WI38 (cell line): ENCODE results near the gene ADAMTS20.

Source experiments
- H3K4me3 ChIP-seq: 2 replicates; pipeline ENCODE4 v1.5.1; 2011; ENCODE audit warnings: low read depth, mild to moderate bottlenecking, control low read depth, low read length
- TF ChIP-seq, protein P1 (sequence below): IDR thresholded peaks from 2 replicates; pipeline ENCODE4 v1.5.1; 2012; ENCODE audit warnings: low read depth, mild to moderate bottlenecking, control low read depth, low read length

ADAMTS20 gene

DNA sequence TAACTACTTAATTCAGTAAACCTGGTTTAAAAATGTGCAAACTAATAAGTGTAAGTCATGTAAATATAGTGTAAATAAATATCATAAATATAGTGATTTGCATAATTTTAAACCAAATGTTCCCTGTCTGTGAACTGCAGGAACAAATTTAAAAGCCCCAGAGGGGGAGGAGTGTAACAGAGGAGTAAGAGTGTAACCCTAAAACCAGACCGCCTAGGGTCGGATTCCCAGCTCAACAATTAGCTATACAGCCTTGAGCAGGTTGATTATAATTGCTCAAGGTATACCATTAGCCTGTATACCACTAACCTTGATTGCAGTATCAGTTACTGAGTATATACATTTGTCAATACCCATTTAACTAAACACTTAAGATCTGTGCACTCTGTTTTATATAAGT is 218.4 kb downstream of the ADAMTS20 start:
- TF ChIP-seq, protein P1, sequence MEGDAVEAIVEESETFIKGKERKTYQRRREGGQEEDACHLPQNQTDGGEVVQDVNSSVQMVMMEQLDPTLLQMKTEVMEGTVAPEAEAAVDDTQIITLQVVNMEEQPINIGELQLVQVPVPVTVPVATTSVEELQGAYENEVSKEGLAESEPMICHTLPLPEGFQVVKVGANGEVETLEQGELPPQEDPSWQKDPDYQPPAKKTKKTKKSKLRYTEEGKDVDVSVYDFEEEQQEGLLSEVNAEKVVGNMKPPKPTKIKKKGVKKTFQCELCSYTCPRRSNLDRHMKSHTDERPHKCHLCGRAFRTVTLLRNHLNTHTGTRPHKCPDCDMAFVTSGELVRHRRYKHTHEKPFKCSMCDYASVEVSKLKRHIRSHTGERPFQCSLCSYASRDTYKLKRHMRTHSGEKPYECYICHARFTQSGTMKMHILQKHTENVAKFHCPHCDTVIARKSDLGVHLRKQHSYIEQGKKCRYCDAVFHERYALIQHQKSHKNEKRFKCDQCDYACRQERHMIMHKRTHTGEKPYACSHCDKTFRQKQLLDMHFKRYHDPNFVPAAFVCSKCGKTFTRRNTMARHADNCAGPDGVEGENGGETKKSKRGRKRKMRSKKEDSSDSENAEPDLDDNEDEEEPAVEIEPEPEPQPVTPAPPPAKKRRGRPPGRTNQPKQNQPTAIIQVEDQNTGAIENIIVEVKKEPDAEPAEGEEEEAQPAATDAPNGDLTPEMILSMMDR, result no peak

DNA sequence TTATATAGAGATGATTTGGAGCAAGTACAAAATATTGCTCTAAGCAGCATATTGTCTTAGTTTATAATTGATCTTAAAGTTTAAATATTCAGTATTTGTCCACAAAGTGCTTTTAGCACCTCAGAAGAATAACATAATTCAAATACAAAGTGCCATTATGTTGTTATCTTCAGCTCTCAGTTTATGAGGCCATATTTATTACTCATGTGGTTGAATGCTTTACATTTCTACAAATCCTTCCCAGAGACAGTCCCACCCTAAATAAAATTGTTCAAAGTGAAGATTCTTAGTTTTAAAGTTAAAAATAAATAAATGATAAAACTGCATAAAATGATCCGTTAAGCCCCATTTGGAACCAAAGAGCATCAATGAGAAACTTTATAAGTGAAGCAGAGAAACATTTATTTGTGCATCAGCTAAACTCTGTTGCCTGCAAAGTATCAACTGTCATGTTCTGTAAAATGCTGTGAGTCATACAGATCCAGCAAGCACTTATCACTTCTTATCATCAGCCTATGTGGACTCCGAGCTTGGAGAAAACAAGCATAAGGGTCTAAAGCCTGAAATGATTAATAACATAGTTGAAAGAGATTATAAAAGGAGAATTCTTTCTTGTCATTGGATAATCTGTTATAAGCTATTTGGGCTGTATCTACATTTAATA is 218.9 kb downstream of the ADAMTS20 start:
- no peak overlapping the region for H3K4me3 ChIP-seq
- TF ChIP-seq, protein P1, result no peak

More for the DNA sequence above, 218.4 kb downstream of the ADAMTS20 start:
- H3K4me3 ChIP-seq, result no peak overlapping the region

DNA sequence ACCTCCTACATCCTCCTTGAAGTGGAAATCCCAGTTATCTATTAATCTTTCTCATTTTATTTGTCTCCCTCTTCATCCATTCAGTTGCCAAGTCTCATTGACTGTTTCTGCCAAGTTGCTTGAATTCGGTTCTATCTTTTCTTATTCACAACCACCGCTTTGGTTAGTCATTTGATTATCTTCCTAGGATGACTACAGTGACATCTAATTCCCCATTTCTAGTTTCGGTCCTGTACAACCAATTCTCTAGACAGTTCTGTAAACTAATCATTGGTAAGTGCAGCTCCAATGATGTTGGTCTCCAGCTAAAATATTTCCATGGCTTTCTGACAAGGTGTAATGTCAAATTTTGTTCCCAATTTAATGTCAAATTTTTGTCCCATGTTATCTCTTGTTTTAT is 220.1 kb downstream of the ADAMTS20 start:
- TF ChIP-seq, protein P1, result no peak
- H3K4me3 ChIP-seq, result no peak overlapping the region

- H3K4me3 ChIP-seq, result no peak overlapping the region
- TF ChIP-seq, protein P1, result no peak
These were observed 222.6 kb downstream of the ADAMTS20 start for GRCh38 chr12:43329375-43329774.

DNA sequence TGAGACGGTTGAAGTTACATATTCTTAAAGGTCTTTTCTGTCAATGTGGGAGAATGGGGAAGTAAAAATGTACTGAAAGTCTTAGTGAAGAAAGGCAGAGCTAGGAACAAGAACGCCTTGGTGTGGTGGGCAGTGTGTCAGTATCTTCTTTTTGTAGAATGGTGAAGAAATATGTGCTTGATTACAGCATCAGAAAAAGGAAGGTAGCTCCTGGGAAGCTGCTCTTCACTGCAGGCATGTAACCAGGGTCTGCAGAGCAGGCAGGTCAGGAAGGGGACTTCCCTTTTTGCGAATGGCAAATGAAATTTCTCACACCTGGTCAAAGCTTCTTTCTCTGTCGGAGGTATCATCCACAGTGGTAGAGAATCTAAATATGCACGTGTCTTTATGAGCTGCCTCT is 226.2 kb downstream of the ADAMTS20 start:
- no peak overlapping the region for H3K4me3 ChIP-seq
- TF ChIP-seq, protein P1, result no peak

DNA sequence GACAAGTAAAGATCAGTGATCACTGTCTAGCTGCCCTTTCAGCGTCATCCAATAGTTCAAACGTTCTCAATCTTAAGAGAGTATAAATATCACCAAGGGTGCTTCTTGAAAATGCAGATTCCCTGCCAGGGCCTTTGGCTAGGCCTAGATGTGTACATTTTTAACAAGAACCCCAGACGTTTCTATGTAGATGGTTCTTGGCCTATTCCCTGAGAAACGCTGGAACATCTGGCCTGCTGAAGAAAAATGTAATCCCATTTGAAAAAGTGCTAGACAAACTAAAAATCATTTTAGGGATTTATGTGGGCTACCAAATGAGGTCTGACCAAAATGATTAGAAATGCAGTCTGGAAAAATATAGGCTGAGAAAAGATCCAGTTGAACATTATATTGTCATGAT is 231.7 kb downstream of the ADAMTS20 start:
- TF ChIP-seq, protein P1, result no peak
- H3K4me3 ChIP-seq, result no peak overlapping the region

DNA sequence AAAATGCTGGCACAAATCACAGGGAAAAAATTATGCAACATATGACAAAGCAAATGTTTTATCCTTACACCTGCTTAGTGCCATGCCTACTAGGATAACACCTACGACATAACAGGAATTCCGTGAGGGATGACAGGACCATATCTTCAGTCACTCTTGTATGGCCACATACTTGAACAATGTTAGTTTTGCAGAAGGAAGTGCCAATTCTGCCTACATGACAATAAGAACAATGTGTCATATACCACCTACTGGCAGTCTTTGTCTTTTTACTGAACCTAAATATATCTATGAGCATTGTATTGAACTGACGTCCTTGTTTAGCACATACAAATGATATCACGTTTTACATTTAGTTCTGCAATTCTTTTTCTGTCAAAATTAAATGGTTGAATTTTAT is 234.0 kb downstream of the ADAMTS20 start:
- no peak overlapping the region for H3K4me3 ChIP-seq
- TF ChIP-seq, protein P1, result no peak
